GM18951 (cell line): ENCODE measurements around the gene LACTBL1.

Source experiments
- POLR2A ChIP-seq: IDR thresholded peaks from 4 replicates; pipeline ENCODE4 v1.6.1; 2011; ENCODE audit warnings: mild to moderate bottlenecking; ENCODE audit not compliant: insufficient read length, insufficient read depth; ENCODE audit errors: extremely low read depth
- in situ Hi-C: fragments of 300-500 bp; cut with MboI; formaldehyde crosslinking; loops from one replicate; pipeline ENCODE4 v1.12.0; 2022; ENCODE audit warnings: low sequenced_read_pairs, mixed read lengths, inconsistent platforms; ENCODE audit not compliant: unreplicated experiment

Gene LACTBL1

DNA sequence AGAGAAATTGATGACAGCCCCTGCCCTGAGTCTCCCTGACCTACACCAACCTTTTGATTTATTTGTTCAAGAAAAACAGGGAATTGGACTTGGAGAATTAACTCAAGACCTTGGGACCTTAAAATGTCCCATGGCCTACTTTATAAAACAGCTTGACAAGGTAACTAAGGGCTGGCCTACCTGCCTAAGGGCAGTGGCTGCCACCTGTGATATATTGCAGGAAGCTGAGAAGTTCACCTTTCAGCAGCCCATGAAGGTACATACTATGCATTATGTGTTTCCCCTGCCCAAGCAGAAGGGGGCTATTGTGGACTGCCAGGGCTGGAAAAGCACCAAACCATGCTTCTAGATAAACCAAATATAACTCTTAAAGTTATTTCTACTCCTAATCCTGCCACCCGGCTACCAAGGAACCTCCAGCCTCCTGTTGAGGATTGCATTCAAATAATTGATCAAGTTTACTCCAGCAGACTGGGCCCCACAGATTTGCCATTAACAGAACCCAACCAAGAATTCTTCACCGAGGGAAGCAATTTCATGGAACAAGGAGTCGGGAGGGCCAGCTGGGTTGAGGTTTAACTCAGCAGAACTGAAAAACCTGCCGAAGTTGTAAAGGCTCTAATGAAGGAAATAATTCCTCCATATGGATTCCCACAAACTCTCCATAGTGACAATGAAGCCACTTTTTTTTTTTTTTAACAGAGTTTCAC, 28.2 kb downstream of the LACTBL1 start:
- in situ Hi-C loops, result no loop called here

DNA sequence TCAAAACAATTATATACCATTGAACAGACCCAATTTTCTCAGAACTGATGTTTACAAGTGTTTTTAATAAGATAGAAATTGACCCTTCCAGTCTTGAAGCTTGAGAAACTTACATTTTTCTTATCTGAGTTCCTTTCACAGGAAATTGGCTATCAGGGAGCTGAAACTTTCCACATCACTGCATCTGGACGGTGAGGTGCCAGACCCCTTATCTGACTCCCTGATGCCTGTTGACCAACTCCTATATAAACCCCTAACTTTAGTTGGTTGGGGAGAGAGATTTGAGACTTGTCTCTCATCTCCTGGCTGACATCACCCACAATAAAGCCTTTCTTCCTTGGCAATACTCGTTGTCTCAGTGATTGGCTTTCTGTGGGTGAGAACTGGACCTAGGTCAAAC, 31.4 kb downstream of the LACTBL1 start:
- TF ChIP-seq POLR2A, result no peak
- in situ Hi-C loops, result no loop called here

More for the DNA sequence above, 28.2 kb downstream of the LACTBL1 start:
- TF ChIP-seq POLR2A, result no peak

DNA sequence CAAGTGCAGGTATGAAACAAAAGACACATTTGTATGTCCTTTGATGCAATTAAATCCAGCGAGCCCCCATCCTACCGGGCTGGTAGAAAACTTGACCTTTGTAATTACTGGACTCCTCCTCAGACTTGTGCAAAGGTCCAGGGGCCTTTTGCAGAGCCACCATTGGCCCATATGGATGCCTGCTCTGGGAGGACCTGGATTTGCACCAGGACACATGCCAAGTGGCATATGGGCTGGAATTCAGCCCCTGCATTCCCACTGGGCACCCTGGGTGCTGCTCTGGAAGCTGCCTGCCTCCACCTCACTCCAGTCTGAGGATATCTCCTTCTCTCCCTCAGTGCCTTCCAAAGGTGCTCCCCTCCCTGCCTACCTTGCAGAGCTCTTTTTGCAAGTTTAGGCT, 36.0 kb downstream of the LACTBL1 start:
- TF ChIP-seq POLR2A, result no peak
- in situ Hi-C loops, result no loop called here

DNA sequence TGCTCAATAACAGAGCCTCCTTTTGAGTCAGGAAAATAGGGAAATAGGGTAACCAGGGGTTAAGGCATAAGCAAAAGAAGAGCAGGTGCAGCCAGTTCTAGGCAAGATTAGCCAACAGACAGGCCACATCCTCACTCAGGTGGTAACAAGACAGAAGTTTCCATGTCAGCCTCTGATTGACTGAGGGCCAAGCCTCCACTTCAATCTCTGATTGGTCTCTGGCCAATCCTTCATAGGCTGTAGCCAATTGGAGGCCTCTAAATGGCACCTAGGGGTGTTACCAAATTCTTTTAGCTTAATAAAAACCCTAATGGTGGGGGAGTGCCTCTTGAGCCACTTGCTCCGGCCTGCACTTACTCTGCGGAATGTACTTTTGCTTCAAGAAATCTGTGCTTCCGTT, 37.2 kb downstream of the LACTBL1 start:
- in situ Hi-C loops, result no loop called here
- no peak for TF ChIP-seq POLR2A

DNA sequence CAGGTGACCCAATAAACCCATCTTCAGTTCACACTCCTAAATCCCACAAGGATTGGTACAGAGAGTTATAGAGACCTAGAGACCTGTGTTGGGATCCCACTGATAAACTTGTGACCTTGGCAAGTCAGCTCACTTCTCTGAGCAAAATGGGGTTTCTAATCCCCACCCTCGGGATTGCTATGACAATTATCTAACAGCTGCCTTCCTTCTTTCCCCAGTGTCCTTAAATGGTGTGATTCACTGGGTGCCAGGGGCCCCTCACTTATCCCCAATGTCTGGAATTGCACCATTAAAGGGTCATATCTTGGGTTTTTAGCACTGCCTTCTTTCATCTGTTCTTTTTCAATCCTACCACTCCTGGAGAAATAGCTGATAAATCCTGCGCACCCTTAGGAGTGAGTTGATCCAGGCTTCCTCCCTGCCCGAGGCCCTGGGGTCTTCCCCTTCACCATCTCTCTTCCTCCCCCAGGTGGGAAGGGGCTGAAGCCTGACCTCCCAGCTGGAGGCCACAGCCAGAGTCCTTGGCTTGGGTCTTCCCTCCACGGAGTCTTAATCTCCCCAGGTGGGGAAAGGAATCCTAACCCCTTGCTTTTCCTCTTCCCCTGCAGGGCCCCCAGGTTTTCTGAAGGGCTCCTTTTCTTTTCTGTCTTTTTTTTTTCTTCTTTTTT, 39.7 kb downstream of the LACTBL1 start:
- in situ Hi-C loops, result no loop called here
- no peak for TF ChIP-seq POLR2A

DNA sequence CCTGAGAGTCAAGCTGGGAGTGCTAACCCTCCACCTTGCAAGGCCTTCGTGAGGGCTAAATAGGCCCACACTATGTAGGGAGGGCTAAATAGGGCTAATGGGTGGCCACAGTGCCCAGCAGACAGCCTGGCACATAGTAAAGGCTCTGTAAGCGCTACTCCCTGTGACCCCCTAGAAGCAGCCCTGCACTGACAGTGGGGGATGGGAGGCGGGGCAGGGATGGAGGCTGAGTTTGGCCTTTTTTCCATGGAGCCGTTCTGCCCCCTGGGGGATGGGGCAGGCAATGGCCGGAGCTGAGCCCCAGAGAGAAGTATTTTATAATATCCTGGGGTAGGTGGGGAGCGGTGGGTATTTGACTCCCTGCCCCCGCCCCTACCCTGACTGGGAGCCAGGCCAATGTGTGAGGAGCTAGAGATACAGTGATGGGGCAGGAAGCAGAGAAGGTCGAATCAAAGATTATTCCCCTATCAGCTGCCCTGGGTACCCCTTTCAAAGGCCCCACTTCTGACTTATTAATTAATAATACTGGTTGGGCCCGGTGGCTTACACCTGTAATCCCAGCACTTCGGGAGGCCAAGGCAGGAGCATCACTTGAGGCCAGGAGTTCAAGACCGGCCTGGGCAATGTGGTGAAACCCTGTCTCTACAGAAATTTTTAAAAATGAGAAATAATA, 42.3 kb downstream of the LACTBL1 start:
- in situ Hi-C loops, result no loop called here
- no peak for TF ChIP-seq POLR2A

DNA sequence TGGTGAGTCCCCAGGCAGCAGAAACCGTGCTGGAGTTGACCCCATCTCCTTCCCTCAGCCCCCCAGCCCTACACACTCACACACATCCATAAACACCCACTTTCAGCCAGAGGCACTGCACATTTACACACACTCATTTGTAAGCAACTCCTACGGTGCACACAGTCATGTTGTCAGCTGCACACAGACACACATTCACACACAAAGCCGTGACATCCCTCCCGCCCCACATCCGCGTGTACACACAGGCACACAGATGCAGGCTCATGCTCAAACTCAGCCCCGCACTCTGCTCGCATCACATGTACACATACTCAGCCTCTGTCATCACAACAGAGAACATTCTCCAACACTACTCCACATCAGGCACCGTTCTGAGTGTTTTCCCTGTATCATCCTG, 47.6 kb downstream of the LACTBL1 start:
- in situ Hi-C loops, result no loop called here
- TF ChIP-seq POLR2A, result no peak

DNA sequence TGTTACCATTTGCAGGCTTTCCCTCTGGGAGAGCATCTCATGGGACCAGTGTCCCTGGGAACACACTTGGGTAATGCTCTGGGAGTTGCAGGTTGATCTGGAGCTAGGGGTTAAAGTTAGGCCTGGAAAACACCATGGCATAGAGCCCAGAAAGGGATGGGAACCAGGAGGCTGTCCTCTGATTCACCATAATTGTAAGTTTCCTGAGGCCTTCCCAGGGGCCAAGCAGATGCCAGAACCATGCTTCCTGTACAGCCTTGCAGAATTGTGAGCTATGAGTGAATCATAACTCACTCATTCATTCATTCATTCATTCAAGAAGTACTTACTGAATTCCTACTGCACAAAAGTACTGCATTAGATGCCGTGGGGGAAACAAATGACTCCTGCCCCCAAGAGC, 50.0 kb downstream of the LACTBL1 start:
- TF ChIP-seq POLR2A, result no peak
- in situ Hi-C loops, result no loop called here

DNA sequence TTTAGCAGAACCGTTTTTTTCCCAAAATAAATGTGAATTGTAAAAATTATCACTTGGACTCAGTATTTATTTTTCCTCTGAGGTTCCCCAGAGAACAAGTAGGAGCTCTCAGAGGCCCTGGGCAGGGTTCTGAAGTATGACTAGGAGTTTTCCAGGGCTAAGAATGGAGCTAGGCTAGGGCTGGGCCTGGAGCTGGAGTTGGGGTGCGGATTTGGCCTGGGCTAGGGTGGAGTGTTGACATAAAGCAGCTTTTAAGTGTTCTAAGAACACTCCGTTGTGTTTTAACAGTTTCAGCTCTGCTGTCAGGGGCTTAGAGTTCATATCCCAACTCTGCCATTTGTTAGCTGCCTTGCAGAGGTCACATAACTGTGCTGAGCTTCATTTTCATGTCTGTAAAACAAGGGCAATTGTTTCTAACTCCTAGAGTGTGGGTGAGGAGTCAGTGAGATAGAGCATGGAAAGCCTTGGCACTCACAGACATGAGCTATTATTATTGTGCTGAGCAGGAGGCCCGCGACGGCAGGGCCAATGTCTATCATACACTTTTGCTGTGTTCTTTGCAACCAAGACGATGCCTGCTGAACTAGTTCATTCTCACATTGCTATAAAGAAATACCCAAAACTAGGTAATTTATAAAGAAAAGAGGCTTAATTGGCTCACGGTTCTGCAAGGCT, 51.1 kb downstream of the LACTBL1 start:
- in situ Hi-C loops, result no loop called here
- TF ChIP-seq POLR2A, result no peak

DNA sequence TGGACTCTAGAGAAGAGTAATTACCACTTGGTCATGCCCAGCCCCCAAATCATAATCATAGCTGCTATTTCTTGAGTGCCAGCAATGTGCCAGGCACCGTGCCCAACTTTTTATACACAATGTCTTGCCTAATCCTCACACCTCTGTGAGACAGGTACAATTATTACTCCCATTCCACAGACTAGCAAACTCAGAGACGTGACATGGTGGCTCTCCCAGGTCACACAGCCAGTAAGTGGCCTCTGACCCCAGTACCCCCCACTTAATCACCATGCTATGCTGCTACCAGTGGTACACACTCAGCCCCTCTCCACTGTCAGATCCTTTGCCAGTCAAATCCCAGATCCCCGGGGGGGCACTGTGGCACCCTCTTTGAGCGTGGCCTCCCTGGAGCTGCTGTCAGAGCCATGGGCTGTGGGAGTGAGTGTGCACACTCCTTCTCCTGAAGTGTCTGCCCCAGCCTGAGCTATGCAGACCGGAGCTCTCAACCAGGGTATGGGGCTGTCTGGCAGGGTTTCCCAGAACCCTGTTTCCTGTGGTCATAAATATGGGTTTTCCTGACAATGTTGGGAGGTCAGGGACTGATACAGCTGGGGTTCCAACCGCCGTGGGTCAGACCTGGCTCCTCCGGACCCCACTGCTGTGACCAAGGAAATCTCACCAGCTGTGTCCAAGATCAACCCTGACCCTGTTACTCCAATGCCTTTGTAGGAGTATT, 51.8 kb downstream of the LACTBL1 start:
- TF ChIP-seq POLR2A, result no peak
- in situ Hi-C loops, result no loop called here

DNA sequence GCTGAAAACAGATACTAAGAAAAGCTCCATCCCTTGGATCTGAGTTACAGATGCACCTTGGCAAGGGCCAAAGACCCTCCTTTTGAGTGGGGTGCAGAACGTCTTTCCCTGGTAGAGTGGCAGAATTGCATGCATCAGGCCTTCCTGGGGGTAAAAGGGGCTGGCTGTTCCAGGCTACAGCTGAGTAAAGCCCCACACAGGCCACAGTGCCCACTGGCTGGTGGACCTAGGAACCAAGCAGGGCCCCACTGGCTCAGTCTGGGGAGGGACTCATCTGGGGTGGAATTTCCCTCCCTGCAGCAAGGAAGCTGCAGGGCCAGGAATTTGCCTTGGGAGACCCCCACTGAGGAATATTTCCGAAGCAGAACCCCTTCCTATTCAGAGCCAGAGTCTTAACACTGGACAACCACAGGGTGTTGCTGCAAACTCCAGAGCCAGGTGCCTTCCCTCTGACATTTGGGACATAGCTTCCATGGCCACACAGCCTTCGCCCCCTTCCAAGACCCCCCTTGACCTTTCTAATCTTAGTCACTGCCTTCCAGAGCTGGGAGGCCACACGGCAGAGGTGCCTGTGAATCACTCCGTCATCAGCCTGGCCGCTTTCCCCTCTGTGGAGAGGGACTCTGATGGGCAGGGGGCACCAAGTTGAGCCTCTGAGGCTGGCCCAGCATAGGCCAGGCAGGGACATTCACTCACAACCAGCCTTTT, 52.5 kb downstream of the LACTBL1 start:
- TF ChIP-seq POLR2A, result no peak
- in situ Hi-C loops, result no loop called here

DNA sequence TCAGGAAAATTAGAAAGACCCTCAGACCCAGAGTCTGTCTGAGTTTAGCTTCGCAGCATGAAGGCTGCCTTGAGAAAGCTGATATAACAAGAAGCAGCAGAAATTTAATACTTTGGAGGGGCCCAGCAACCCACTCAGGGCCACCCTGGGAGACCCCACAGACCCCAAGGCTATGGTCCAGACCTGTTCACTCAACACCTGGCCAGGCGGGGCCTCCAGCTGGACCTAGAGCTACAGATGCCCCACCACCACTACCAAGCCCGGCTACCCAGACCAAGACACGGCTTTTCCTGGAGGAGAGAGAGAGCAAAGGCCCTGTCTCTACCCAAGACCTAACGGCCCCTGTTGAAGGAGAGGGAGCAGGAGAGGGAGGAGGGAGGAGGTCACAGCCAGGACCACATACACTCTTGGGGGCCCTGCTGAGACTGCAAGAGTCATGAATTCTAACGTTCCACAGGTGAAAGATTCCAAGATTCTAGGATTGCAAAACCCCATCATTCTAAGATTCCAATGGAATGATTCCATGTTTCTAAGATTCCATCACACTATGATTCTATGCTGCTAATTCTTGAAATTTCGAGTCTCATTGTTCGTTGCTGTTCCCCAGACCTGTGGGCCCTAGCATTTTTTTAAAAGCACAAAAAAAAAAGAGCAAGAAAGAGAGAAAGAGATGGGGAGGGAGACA, 53.2 kb downstream of the LACTBL1 start:
- in situ Hi-C loops, result no loop called here
- no peak for TF ChIP-seq POLR2A

DNA sequence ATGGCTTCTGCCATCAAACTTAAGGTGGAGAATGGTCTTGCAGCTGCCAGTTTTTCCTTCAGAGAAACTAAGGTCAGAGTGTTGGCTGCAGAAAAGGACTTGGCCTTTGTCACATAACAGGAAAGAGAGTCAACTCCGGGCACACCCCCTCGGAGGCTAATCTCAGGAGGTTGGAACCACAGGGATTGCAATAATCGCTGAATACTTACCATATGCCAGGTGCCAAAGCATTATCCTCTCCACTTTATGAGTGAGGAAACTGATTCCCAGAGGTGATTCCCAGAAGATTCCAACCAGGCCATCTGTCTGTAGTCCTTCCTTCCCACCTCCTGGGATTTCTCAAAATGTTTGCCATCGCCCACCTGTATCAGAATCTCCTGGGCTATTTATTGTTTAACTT, 54.0 kb downstream of the LACTBL1 start:
- in situ Hi-C loops, result no loop called here
- no peak for TF ChIP-seq POLR2A
